ENCODE measurements around the gene MRPS22. TPM values are rescaled to one million over a fixed set of nuclear protein-coding genes. Genes with fewer than 3 reads are reported as not detected.

Gene MRPS22
- total RNA-seq, 1 experiment from 2014 or later, result 45.7 TPM

GRCh38 chr3:139328356-139328755, 15.5 kb upstream of the MRPS22 start:
- Mint-ChIP-seq H3K27ac (no peak overlapping the region), H3K4me1 (peaks cover 3 to 4% of the 10 kb centered on the region in 2 experiments; a peak in 3 of 4 replicates), H3K4me3 (no peak overlapping the region), H3K27me3 (ENCODE audit: low read depth) (peaks cover 67% of the 10 kb centered on the region), H3K36me3 (ENCODE audit: insufficient read depth in 1 of 3, low read depth in 3 of 3) (no peaks in the 10 kb centered on the region), H3K9me3 (no peaks in the 10 kb centered on the region; a peak in 1 of 5 replicates)
- Histone ChIP-seq H3K56ac (ENCODE audit: insufficient read length, low read depth, low read length) (no peak overlapping the region), H2BK120ac (ENCODE audit: low read depth, low read length, poor library complexity, severe bottlenecking) (no peak overlapping the region), H3T11ph (ENCODE audit: low read length) (no peak overlapping the region), H3K4ac (ENCODE audit: low read depth, low read length) (no peak overlapping the region), H3K23me2 (ENCODE audit: insufficient read length, low read depth, low read length, poor library complexity, severe bottlenecking) (no peaks in the 10 kb centered on the region), H4K8ac (replicated peaks; ENCODE audit: insufficient read length, low read depth, low read length) (no peak overlapping the region), H3K23ac (ENCODE audit: insufficient read length, low read depth, low read length) (no peak overlapping the region), H3K4me1 (ENCODE audit: insufficient read depth, low read length) (no peaks in the 10 kb centered on the region), H2BK12ac (ENCODE audit: insufficient read length, low read depth, low read length) (no peak overlapping the region), H4K5ac (ENCODE audit: insufficient read length, low read depth, low read length) (no peak overlapping the region), H2AK5ac (ENCODE audit: insufficient read length, low read length) (no peak overlapping the region), H3K79me2 (ENCODE audit: insufficient read depth, low read length) (no peaks in the 10 kb centered on the region), H3K9ac (ENCODE audit: extremely low read depth, insufficient read length, low read length) (no peak overlapping the region), H2AFZ (ENCODE audit: low read length) (no peak overlapping the region), H2BK15ac (ENCODE audit: low read depth, low read length) (no peak overlapping the region), H3K27me3 (ENCODE audit: insufficient read depth, low read length) (no peaks in the 10 kb centered on the region; the same call in 1 of the 2 replicates), H3K9me3 (ENCODE audit: control insufficient read depth, low read depth, low read length) (no peaks in the 10 kb centered on the region), H4K20me1 (ENCODE audit: control insufficient read depth, insufficient read depth, insufficient read length) (no peaks in the 10 kb centered on the region), H2BK5ac (ENCODE audit: insufficient read length, low read length) (no peak overlapping the region), H3K4me2 (ENCODE audit: insufficient read depth, insufficient read length, low read length) (no peak overlapping the region), H3K18ac (ENCODE audit: insufficient read length, low read depth, low read length) (no peak overlapping the region), H3K14ac (ENCODE audit: insufficient read depth, low read length) (no peak overlapping the region), H4K91ac (ENCODE audit: insufficient read length, low read depth, low read length) (no peak overlapping the region), H3K27ac (ENCODE audit: insufficient read length, low read depth, low read length) (no peak overlapping the region), H2BK20ac (ENCODE audit: low read depth, low read length, poor library complexity, severe bottlenecking) (no peak overlapping the region), H3K79me1 (ENCODE audit: insufficient read depth, low read depth, low read length, poor library complexity, severe bottlenecking) (no peaks in the 10 kb centered on the region)
- TF ChIP-seq CTCF (conservative IDR thresholded peaks at IDR 0.05), result no peak
- no peak for DNase-seq
- no CpG with 5 or more reads among the region's 4 CpGs for WGBS (ENCODE audit: extremely low coverage, insufficient read length, low lambda C conversion rate)

Measured in H9 (cell line).